HEK293T (cell line): ENCODE results near the gene MIDN.

Experiments
- BHLHE40 ChIP-seq: fragments of 450-650 bp; IDR thresholded peaks from 2 replicates; pipeline ENCODE4 v1.6.1; 2016; ENCODE audit warnings: mild to moderate bottlenecking, moderate library complexity, borderline replicate concordance
- SP1 ChIP-seq: fragments of 450-650 bp; IDR thresholded peaks from 2 replicates; pipeline ENCODE4 v1.6.1; 2017
- TF ChIP-seq, protein P1 (sequence below): fragments of 450-650 bp; IDR thresholded peaks from 2 replicates; pipeline ENCODE4 v1.6.1; 2016

DNA sequence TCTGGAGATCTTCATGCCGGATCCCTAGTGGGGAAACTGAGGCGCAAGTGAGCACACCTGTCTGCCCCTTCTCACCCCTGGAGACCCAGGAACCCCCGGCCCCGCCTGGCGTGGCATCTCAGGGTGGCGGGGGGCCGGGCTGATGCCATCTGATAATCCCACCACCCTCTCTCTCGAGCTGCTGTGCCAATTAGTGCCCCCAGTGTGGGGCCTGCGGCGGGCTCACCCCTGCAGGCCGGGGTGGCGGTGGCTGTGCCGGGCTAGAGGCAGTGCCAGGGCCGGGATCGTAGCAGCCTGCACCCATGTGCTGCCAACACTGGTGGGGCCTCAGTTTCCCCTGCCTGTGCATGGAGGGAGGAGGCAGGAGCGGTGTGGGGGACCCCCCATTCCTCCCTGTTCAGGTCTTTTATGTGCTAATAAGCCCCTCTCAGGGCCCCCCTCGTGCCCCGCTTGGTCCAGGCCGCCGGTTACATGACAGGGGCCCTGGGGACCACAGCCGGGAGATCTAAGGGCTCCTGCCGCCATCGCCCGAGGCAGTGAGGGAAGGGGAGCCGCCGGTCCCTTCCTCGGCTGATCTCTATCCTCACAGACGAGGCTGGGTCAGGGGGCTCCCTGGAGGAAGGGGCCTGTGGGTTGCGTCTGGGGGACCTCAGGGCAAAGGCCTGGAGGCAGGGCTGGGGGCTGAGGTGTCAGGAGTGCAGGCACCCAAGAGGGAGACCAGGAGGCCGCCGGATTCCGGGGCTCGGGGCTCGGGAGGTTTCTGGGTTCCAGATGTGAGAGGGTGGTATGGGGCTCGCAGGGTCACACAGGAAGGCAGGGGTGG lies 45.6 kb downstream of the MIDN start:
- TF ChIP-seq, protein P1, sequence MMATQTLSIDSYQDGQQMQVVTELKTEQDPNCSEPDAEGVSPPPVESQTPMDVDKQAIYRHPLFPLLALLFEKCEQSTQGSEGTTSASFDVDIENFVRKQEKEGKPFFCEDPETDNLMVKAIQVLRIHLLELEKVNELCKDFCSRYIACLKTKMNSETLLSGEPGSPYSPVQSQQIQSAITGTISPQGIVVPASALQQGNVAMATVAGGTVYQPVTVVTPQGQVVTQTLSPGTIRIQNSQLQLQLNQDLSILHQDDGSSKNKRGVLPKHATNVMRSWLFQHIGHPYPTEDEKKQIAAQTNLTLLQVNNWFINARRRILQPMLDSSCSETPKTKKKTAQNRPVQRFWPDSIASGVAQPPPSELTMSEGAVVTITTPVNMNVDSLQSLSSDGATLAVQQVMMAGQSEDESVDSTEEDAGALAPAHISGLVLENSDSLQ: no peak
- no peak for TF ChIP-seq SP1
- no peak for TF ChIP-seq BHLHE40
